ENCODE results near the gene UBE2L3. TPM values are rescaled to one million over a fixed set of nuclear protein-coding genes. Genes with fewer than 3 reads are reported as not detected.

Gene UBE2L3
- polyA plus RNA-seq, 2 of the 4 experiments (the other 2 are of a cell fraction), result 54.9 to 55.6 TPM

DNA sequence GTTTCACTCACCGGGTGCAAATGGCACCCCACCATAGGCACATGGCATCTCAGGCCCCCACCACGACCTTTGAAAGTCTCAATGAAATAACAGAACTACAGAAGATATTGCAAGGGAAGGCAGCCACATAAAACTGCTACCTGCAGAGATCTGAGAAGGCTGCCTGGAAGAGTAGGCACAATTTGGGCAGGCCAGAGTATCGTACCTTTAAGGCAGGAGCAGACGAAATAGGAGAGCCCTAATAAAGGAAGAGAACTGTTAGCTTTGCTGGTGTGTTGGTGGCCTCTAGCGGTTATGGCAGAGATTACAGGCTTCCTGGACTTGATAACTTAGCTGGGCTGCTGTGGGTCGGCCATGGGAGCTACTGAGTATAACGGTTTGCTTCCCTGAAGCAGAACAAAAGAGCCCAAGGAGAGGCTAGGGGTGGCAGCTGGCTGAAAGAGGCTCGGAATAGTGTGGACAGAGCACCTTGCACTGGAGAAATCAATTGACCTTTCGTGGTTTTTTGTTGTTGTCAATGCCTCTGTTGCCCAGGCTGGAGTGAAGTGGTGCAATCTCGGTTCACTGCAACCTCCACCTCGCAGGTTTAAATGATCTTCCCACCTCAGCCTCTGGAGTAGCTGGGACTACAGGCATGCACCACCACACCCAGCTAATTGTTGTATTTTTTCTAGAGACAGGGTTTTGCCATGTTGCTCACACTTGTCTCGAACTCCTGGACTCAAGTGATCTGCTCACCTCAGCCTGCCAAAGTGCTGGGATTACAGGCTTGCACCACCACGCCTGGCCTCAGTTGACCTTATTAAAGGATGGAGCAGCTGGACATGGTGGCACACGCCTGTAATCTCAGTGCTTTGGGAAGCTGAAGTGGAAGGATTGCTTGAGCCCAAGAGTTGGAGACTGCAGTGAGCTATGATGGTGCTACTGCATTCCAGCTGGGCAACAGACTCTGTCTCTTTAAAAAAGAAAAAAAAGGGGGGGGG, 79.4 kb downstream of the UBE2L3 start:
- FAIRE-seq (no peak), DNase-seq (ENCODE audit: low read depth in 1 of 2, low spot score in 1 of 2) (peak; percentile 72 to 77), ATAC-seq (peak; percentile 25 to 48; a peak in 4 of 6 replicates)
- H3K4me3 ChIP-seq, result no peak overlapping the region
- CTCF ChIA-PET, result interaction anchor here (0.7 to 4.1 kb wide), 19 partner anchors 8 to 761 kb away, joined by 3 to 35 read pairs (median 4); partner anchors contain the start of genes CCDC116 and YDJC
- H3K9me3 ChIP-seq, result no peaks in the 10 kb centered on the region
- H3K27ac ChIP-seq, result no peak overlapping the region
- peaks cover 6% of the 10 kb centered on the region; the same call in 2 of the 3 replicates for H3K4me1 ChIP-seq
- no peak overlapping the region for H3K4me2 ChIP-seq
- peak; percentile 37; the same call in 1 of the 3 replicates for TF ChIP-seq SMC3 (IDR thresholded peaks at IDR 0.05)
- TF ChIP-seq RFX5 (IDR thresholded peaks at IDR 0.05), result no peak
- TF ChIP-seq ZFP36 (IDR thresholded peaks at IDR 0.05; ENCODE audit: borderline replicate concordance, partially characterized antibody), result peak; percentile 74
- TF ChIP-seq FOSB (CRISPR knock-in tag; IDR thresholded peaks at IDR 0.05), result no peak
- TF ChIP-seq, protein P1, sequence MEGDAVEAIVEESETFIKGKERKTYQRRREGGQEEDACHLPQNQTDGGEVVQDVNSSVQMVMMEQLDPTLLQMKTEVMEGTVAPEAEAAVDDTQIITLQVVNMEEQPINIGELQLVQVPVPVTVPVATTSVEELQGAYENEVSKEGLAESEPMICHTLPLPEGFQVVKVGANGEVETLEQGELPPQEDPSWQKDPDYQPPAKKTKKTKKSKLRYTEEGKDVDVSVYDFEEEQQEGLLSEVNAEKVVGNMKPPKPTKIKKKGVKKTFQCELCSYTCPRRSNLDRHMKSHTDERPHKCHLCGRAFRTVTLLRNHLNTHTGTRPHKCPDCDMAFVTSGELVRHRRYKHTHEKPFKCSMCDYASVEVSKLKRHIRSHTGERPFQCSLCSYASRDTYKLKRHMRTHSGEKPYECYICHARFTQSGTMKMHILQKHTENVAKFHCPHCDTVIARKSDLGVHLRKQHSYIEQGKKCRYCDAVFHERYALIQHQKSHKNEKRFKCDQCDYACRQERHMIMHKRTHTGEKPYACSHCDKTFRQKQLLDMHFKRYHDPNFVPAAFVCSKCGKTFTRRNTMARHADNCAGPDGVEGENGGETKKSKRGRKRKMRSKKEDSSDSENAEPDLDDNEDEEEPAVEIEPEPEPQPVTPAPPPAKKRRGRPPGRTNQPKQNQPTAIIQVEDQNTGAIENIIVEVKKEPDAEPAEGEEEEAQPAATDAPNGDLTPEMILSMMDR (IDR thresholded peaks at IDR 0.05), result peak; percentile 65
- peak; percentile 74 to 84 for TF ChIP-seq RAD21 (conservative IDR thresholded peaks at IDR 0.05 in 1 of 2, IDR thresholded peaks at IDR 0.05 in 1 of 2)
- 33% methylated on average over 11 of the region's 14 CpGs for WGBS (ENCODE audit: missing lambda C conversion rate)
- POLR2A ChIA-PET, result interaction anchor here (1.1 kb wide), 1 partner anchor 18 kb away, joined by 3 read pairs; no protein-coding TSS in a partner anchor

DNA sequence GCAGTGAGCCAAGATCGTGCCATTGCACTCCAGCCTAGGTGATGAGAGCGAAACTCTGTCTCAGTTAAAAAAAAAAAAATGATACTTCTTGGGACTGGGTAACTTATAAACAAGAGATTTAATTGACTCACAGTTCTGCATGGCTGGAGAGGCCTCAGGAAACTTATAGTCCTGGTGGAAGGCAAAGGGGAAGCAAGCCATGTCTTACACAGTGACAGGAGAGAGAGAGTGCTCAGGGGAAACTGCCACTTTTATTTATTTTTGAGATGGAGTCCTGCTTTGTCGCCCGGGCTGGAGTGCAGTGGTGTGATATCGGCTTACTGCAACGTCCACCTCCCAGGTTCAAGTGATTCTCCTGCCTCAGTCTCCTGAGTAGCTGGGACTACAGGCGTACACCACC, 82.8 kb downstream of the UBE2L3 start:
- no peak overlapping the region for H3K4me2 ChIP-seq
- no peak for FAIRE-seq
- WGBS (ENCODE audit: missing lambda C conversion rate), result 89% methylated on average over 7 of the region's 7 CpGs

DNA sequence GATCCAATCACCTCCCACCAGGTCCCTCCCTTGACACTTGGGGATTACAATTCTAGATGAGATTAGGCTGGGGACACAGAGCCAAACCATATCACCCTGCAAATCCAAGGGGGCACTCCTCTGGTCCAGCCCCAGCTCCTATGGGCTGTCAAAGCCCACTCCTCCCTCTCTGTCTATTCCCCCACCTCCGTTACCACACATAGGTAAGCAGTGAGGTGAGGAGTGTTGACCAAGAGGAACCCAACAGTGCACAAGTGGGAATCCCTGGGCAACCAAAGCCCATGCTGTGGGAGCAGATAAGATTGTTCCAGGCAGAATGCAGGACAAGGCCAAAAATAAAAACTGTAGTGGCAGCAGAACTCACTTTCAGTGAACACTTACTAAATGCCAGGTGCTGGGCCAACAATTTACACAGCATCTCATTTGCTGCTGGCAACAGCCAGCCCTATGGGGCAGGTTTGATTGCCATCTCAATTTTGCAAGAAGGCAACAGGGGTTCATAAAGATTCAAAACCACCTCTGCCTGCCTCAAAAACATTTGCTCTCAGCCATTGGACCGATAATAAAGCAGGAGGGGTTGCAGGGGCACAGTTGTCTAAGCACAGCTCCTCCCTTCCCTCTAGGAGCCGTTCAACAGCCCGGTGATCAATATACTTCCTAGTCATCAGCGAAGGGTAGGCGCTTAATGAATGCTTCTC, 83.5 kb downstream of the UBE2L3 start:
- CTCF ChIA-PET, result interaction anchor here (4.0 kb wide), 1 partner anchor 9 kb away, joined by 24 read pairs; the partner anchor contains the start of gene SDF2L1
- Histone ChIP-seq H3K4me1 (no peaks in the 10 kb centered on the region), H3K9me3 (no peaks in the 10 kb centered on the region), H3K27ac (peak overlapping the region in 1 of 2 experiments; percentile 87; a peak in 2 of 6 replicates), H3K4me2 (peak overlapping the region; percentile 84), H3K4me3 (peak overlapping the region; percentile 55; the same call in 1 of the 3 replicates)
- ATAC-seq (no peak), DNase-seq (ENCODE audit: low read depth in 1 of 2, low spot score in 1 of 2) (no peak), FAIRE-seq (no peak)
- 94% methylated on average over 6 of the region's 6 CpGs for WGBS (ENCODE audit: missing lambda C conversion rate)
- TF ChIP-seq SREBF2 (IDR thresholded peaks at IDR 0.05), result no peak
- no peak for TF ChIP-seq EHMT2 (IDR thresholded peaks at IDR 0.05; ENCODE audit: low read depth)
- no peak for TF ChIP-seq HOXA7 (CRISPR knock-in tag; IDR thresholded peaks at IDR 0.05)
- no peak for TF ChIP-seq TFCP2L1 (CRISPR knock-in tag; IDR thresholded peaks at IDR 0.05)
- TF ChIP-seq, protein P2, sequence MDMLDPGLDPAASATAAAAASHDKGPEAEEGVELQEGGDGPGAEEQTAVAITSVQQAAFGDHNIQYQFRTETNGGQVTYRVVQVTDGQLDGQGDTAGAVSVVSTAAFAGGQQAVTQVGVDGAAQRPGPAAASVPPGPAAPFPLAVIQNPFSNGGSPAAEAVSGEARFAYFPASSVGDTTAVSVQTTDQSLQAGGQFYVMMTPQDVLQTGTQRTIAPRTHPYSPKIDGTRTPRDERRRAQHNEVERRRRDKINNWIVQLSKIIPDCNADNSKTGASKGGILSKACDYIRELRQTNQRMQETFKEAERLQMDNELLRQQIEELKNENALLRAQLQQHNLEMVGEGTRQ (IDR thresholded peaks at IDR 0.05), result no peak
- TF ChIP-seq RCOR1 (IDR thresholded peaks at IDR 0.05; ENCODE audit: low read depth, low read length), result no peak
- POLR2A ChIA-PET, result no interaction called here

More for the DNA sequence above, 82.8 kb downstream of the UBE2L3 start:
- TF ChIP-seq HOXB5 (CRISPR knock-in tag; IDR thresholded peaks at IDR 0.05) (no peak), CBX8 (IDR thresholded peaks at IDR 0.05) (no peak), FOSL2 (IDR thresholded peaks at IDR 0.05) (no peak), FOSL2 (CRISPR knock-in tag; IDR thresholded peaks at IDR 0.05) (no peak), ESRRA (IDR thresholded peaks at IDR 0.05; ENCODE audit: borderline replicate concordance, low read length) (no peak), FOSB (CRISPR knock-in tag; IDR thresholded peaks at IDR 0.05) (no peak), MAZ (IDR thresholded peaks at IDR 0.05; ENCODE audit: borderline replicate concordance, low read depth, low read length) (no peak), RAD21 (conservative IDR thresholded peaks at IDR 0.05 in 1 of 2, IDR thresholded peaks at IDR 0.05 in 1 of 2) (no peak), NR3C1 (IDR thresholded peaks at IDR 0.05) (no peak), KDM5A (IDR thresholded peaks at IDR 0.05) (no peak), SMC3 (IDR thresholded peaks at IDR 0.05) (no peak)
- TF ChIP-seq, protein P3, sequence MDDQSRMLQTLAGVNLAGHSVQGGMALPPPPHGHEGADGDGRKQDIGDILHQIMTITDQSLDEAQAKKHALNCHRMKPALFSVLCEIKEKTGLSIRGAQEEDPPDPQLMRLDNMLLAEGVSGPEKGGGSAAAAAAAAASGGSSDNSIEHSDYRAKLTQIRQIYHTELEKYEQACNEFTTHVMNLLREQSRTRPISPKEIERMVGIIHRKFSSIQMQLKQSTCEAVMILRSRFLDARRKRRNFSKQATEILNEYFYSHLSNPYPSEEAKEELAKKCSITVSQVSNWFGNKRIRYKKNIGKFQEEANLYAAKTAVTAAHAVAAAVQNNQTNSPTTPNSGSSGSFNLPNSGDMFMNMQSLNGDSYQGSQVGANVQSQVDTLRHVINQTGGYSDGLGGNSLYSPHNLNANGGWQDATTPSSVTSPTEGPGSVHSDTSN (IDR thresholded peaks at IDR 0.05), result no peak
- no peaks in the 10 kb centered on the region for H3K9me3 ChIP-seq
- ATAC-seq (no peak), DNase-seq (ENCODE audit: low read depth in 1 of 2, low spot score in 1 of 2) (no peak)
- H3K4me1 ChIP-seq, result no peaks in the 10 kb centered on the region
- H3K4me3 ChIP-seq, result no peak overlapping the region
- no peak overlapping the region for H3K27ac ChIP-seq
- ChIA-PET CTCF (no interaction called here), POLR2A (no interaction called here)

Measured in A549 (cell line).